Heart left ventricle (tissue), 16 donors: ENCODE measurements around the gene CDC42EP1. TPM values are rescaled to one million over a fixed set of nuclear protein-coding genes. Genes with fewer than 3 reads are reported as not detected.
"Not testable (repeated sequence)": the region's sequence is repeated elsewhere in the genome, so short reads cannot be mapped to it uniquely, and the experiment has no call there.

ENCODE experiments used
- ATAC-seq, 4 donors: fragments of 200-7000 bp; cut with Tn5 transposase; one replicate each; pipeline ENCODE4 v1.9.1; 2020 to 2022; ENCODE audit warnings: moderate library complexity in 4 of 4, mild to moderate bottlenecking in 3 of 4, moderate number of reproducible peaks in 1 of 4
- DNase-seq, 5 donors: peaks; one replicate each; pipeline ENCODE4 v3.0.0-alpha.2; 2020
- H3K27ac ChIP-seq, 12 donors: fragments of 200-600 bp; sonication (generic) in 4 of 12; one replicate each; pipeline versions ENCODE4 v1.5.0 to v1.8.0; 2016 to 2022; ENCODE audit warnings: mild to moderate bottlenecking in 2 of 12
- H3K27me3 ChIP-seq, 9 donors: fragments of 200-600 bp; sonication (generic) in 2 of 9; one replicate each; pipeline versions ENCODE4 v1.5.1 to v1.8.0; 2016 to 2022; ENCODE audit warnings: mild to moderate bottlenecking in 3 of 9
- H3K36me3 ChIP-seq, 9 donors: fragments of 200-600 bp; sonication (generic) in 2 of 9; one replicate each; pipeline versions ENCODE4 v1.5.0 to v1.8.0; 2018 to 2022; ENCODE audit warnings: mild to moderate bottlenecking in 2 of 9
- H3K4me1 ChIP-seq, 12 donors: fragments of 200-600 bp; sonication (generic) in 4 of 12; one replicate each; pipeline versions ENCODE4 v1.5.0 to v1.8.0; 2016 to 2022; ENCODE audit warnings: mild to moderate bottlenecking in 3 of 12
- H3K4me3 ChIP-seq, 12 donors: fragments of 200-600 bp; sonication (generic) in 4 of 12; one replicate each; pipeline versions ENCODE4 v1.5.0 to v1.8.0; 2017 to 2022; ENCODE audit warnings: mild to moderate bottlenecking in 9 of 12, moderate library complexity in 4 of 12
- H3K9me3 ChIP-seq, 12 donors: fragments of 200-600 bp; sonication (generic) in 4 of 12; one replicate each; pipeline versions ENCODE4 v1.5.0 to v1.8.0; 2016 to 2022; ENCODE audit warnings: mild to moderate bottlenecking in 1 of 12
- POLR2A ChIP-seq, 2 donors: fragments of 450-650 bp; IDR thresholded peaks; one replicate each; pipeline ENCODE4 v1.6.1; 2017; ENCODE audit warnings: antibody characterized with exemption in 2 of 2, mild to moderate bottlenecking in 2 of 2, moderate library complexity in 2 of 2
- WGBS, 4 donors: extraction: QIAGEN DNeasy Blood & Tissue Kit in 2 of 4; methylation state at CpG; one replicate each; pipeline versions ENCODE4 v1.1.5 to v1.1.7; 2013 to 2018; 5-methylcytosine and 5-hydroxymethylcytosine counted together
- intact Hi-C, 10 donors: fragments of 100-400 bp; cut with DNase I; formaldehyde crosslinking; loops; one replicate each; pipeline versions ENCODE4 v1.11.1 to v1.14.2; 2022
- polyA plus RNA-seq, 2 donors: library from polyadenylated mRNA; stranded (reverse); fragments of 200-250 nt; gene quantifications; one replicate each; pipeline ENCODE4 v1.2.3, GENCODE V29; 2013
- total RNA-seq, 9 donors: library from RNA; depleted of rRNA in 2 of 9; stranded (reverse); fragments of >200 nt in 2 of 9; fragmentation: NEBNext Ultra II Directional in 3 of 9; extraction: Animal tissue kit (Norgen Biotek cat#: 25700) in 3 of 9; gene quantifications; one replicate each; pipeline versions ENCODE4 v1.1.0 to v1.2.4, GENCODE V29; 2016 to 2023
- TF ChIP-seq, protein P1 (sequence below), 12 donors: fragments of 200-600 bp; sonication (generic) in 4 of 12; IDR thresholded peaks; one replicate each; pipeline versions ENCODE4 v1.5.0 to v1.8.0; 2018 to 2022; ENCODE audit warnings: antibody characterized with exemption in 12 of 12, mild to moderate bottlenecking in 5 of 12
- donor health status: ischemic (EF 13 %, LVEDD 7.1; RV severe dilation, severe dysfunction).
- donor health status: healthy with polysubstance abuse.
- donor health status: DM: no; HTN: yes; CAD: no.
- donor health status: DM: no; HTN: no; CAD: no.
- donor health status: ischemic (EF 25% LVEDD 6.9; RV normal size, moderate dysfunction).
- donor health status: ischemic (EF 25% LVEDD 5.7; RV mildly dilated, moderate dysfunction).
- donor health status: healthy.
- donor health status: DM: yes; HTN: yes; CAD: no.
- donor health status: ischemic (EF 35%, LVEDD 5.7; RV mildly dilated, moderate dysfunction).
- donor health status: nonischemic (EF 11% LVEDD 7.7; RV severe dilation, severe dysfunction).
- donor health status: DM: yes; HTN: yes; CAD: no.
- donor health status: PGD.
- donor health status: ischemic (EF 29% LVEDD 5.4; RV normal size, mild dysfunction).
- donor health status: nonischemic (EF 23%, LVEDD 6.1; RV moderate dilation, normal function).

CDC42EP1 gene
- total and polyA plus RNA-seq, 11 donors: 10.4 to 34.9 (median 17.7) TPM

DNA sequence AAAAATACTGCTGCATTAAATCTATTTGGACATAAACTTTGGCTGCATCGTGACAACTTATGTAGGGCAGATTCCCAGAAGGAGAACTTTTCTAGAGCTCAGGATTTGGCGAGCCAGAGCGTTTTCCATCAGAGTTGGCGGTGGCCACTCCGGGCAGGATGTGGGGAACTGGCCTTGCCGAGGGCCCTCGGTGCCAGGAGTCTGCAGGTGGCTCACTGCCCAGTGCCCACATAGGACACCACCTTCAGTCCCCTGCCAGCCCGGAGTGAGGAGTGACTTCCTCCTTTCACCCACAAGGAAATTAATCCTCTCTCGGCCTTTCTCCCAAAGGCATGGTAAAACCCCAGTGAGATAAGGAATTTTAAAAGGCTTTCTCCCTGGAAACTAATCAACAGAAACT, 21.2 kb downstream of the CDC42EP1 start:
- no peaks in the 10 kb centered on the region for H3K36me3 ChIP-seq
- H3K4me1 ChIP-seq: peaks cover 0 to 32% (median 4%) of the 10 kb centered on the region in 12 donors
- DNase-seq (peak; percentile 39 to 82 (median 76)), ATAC-seq (peak; percentile 79 to 92 (median 88))
- no peak overlapping the region for H3K4me3 ChIP-seq
- TF ChIP-seq POLR2A (IDR thresholded peaks at IDR 0.05): no peak
- TF ChIP-seq, protein P1, sequence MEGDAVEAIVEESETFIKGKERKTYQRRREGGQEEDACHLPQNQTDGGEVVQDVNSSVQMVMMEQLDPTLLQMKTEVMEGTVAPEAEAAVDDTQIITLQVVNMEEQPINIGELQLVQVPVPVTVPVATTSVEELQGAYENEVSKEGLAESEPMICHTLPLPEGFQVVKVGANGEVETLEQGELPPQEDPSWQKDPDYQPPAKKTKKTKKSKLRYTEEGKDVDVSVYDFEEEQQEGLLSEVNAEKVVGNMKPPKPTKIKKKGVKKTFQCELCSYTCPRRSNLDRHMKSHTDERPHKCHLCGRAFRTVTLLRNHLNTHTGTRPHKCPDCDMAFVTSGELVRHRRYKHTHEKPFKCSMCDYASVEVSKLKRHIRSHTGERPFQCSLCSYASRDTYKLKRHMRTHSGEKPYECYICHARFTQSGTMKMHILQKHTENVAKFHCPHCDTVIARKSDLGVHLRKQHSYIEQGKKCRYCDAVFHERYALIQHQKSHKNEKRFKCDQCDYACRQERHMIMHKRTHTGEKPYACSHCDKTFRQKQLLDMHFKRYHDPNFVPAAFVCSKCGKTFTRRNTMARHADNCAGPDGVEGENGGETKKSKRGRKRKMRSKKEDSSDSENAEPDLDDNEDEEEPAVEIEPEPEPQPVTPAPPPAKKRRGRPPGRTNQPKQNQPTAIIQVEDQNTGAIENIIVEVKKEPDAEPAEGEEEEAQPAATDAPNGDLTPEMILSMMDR (IDR thresholded peaks at IDR 0.05): no peak
- intact Hi-C loops: no loop called here
- no peaks in the 10 kb centered on the region for H3K9me3 ChIP-seq
- H3K27me3 ChIP-seq: no peaks in the 10 kb centered on the region
- 9 to 23% (median 17%) methylated on average over 9 of the region's 9 CpGs for WGBS, 4 donors
- H3K27ac ChIP-seq: peak overlapping the region in 2 of 12 donors; percentile 13 to 32

DNA sequence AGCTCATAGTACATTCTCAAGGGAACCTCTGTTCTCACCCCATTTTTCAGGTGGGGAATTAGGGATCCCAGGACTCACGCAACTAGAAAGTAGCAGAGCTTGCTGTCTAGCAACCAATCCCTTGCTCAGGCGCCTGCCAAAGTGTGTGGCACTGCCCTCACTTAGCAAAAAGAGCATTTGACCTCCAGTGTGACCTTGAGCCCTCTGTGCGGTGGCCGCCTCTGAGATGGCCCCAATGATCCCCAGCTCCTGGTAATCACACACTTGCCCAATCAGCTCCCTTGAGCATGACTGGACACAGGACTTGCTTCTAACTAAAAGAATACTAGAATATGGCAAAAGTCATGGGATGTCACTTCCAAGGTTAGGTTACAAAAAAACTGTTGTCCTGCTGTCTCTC, 22.2 kb downstream of the CDC42EP1 start:
- TF ChIP-seq, protein P1 (IDR thresholded peaks at IDR 0.05): no peak
- no peak for TF ChIP-seq POLR2A (IDR thresholded peaks at IDR 0.05)
- no peaks in the 10 kb centered on the region for H3K27me3 ChIP-seq
- no peak for ATAC-seq
- no peaks in the 10 kb centered on the region for H3K9me3 ChIP-seq
- WGBS, 4 donors: 68 to 95% (median 87%) methylated on average over 4 of the region's 4 CpGs
- no peak for DNase-seq
- intact Hi-C loops: no loop called here
- peaks cover 0 to 32% (median 4%) of the 10 kb centered on the region in 12 donors for H3K4me1 ChIP-seq
- H3K36me3 ChIP-seq: no peaks in the 10 kb centered on the region
- no peak overlapping the region for H3K4me3 ChIP-seq
- H3K27ac ChIP-seq: no peak overlapping the region

DNA sequence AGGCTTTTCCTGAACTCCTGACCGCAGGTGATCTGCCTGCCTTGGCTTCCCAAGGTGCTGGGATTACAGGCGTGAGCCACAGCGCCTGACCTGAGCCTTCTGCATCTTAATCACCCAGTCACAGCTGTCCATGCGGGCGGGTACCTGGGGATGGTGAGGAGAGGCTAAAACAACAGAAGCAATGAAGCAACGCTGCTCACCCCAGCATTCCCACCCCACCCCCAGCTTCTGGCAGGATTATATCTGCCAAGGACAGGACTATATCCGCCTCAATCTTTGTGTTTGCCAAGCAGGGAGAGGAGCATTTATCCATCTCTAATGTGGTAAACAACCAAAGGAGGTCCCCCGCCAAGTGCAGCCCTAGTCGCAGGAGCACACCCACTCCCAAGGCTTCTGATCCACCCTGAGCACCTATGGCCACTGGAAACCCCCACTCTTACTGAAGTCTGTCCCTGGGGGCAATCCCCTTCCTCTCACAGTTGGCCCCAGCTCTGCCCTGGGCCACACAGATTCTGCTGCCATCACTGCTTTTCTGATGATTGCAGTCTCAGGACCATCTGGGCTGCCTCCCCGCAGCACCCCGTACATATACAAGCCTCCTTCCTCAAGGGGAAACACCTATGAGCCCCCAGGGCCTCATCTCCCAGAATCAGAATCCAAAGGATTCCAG, 28.4 kb downstream of the CDC42EP1 start:
- ATAC-seq: no peak

DNA sequence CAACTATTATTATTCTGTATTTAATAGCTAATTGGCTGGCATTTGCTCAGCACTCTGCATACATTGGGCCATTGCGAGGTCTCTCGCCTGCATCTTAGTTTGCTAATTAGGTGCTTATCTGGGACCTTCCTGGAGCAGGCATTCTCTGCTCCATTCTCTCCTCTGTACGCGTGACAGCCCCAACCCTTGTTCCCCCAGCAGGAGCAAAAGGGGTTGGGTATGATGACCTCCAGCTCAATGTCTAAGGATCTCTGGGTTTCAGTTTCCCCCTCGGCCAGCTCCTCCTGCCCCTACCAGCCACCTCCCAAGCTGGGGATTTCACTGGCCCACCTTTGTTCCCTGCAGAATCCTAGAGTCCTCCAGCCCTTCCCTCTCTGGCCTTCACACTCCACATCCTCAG, 29.4 kb downstream of the CDC42EP1 start:
- no peaks in the 10 kb centered on the region for H3K27me3 ChIP-seq
- H3K9me3 ChIP-seq: no peaks in the 10 kb centered on the region
- intact Hi-C loops: loop anchor here in 3 of 10 donors (5.0 to 10.0 kb wide), 2 partner anchors 272 to 275 kb away; no protein-coding TSS in a partner anchor
- DNase-seq: no peak
- no peak for ATAC-seq
- TF ChIP-seq POLR2A (IDR thresholded peaks at IDR 0.05): no peak
- TF ChIP-seq, protein P1 (IDR thresholded peaks at IDR 0.05): no peak
- WGBS, 4 donors: 73 to 94% (median 86%) methylated on average over 5 of the region's 5 CpGs
- no peaks in the 10 kb centered on the region for H3K36me3 ChIP-seq
- no peak overlapping the region for H3K4me3 ChIP-seq
- peak overlapping the region in 1 of 12 donors; percentile 82 for H3K27ac ChIP-seq
- H3K4me1 ChIP-seq: peaks cover 0 to 25% (median 2%) of the 10 kb centered on the region in 12 donors

More for the DNA sequence above, 28.4 kb downstream of the CDC42EP1 start:
- Histone ChIP-seq H3K4me1 (peaks cover 0 to 25% (median 2%) of the 10 kb centered on the region in 12 donors), H3K4me3 (no peak overlapping the region), H3K36me3 (no peaks in the 10 kb centered on the region), H3K27ac (no peak overlapping the region), H3K27me3 (no peaks in the 10 kb centered on the region), H3K9me3 (no peaks in the 10 kb centered on the region)
- WGBS, 4 donors: 69 to 78% (median 70%) methylated on average over 9 to 11 of the region's 11 CpGs
- intact Hi-C loops: no loop called here
- no peak for TF ChIP-seq POLR2A (IDR thresholded peaks at IDR 0.05)
- no peak for DNase-seq

DNA sequence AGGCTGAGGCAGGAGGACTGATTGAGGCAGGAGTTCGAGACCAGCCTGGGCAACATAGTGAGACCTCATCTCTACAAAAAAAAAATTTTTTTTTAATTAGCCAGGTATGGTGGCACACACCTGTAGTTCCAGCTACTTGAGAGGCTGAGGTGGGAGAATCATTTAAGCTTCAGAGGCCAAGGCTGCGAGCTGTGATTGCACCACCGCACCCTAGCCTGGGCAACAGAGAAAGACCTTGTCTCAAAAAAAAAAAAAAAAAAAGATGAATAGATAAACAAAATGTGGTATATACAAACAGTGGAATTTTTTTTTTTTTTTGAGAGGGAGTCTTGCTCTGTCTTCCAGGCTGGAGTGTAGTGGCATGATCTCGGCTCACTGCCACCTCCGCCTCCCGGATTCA, 30.8 kb downstream of the CDC42EP1 start:
- H3K4me3 ChIP-seq, H3K27me3 ChIP-seq, H3K9me3 ChIP-seq, ATAC-seq, DNase-seq, H3K36me3 ChIP-seq: not testable (repeated sequence)
- intact Hi-C loops: loop anchor here in 3 of 10 donors (5.0 to 10.0 kb wide), 2 partner anchors 274 to 276 kb away; no protein-coding TSS in a partner anchor
- WGBS, 4 donors: 92 to 98% (median 95%) methylated on average over 6 of the region's 6 CpGs
- Histone ChIP-seq H3K27ac (peak overlapping the region in 2 of 12 donors; percentile 9 to 82), H3K4me1 (peaks cover 0 to 25% (median 2%) of the 10 kb centered on the region in 12 donors)
